Pons (tissue), 1 donor: ENCODE measurements around the gene PLS1.
"Not testable (repeated sequence)": the region's sequence is repeated elsewhere in the genome, so short reads cannot be mapped to it uniquely, and the experiment has no call there.

Source experiments
- DNase-seq: peaks from one replicate; pipeline ENCODE4 v3.0.0-alpha.2; 2016; ENCODE audit warnings: low spot score

The PLS1 gene

DNA sequence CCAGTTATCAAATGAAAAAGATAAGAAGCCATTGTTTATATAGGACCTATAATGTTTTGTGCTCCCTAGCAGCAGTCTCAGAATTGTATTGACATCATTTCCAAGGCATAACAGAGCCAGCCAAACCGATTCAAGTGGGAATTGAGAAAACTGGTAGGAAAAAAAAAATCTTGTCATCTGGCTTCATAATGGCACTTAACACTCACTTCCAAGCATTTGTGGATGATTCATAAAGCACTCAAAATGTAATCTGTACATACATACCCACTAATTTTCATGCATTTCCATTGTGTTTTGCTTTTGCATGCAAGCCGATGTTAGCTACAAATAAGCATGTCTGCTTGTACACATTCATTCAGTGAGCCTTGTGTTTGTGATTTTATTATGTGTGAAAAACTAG is 109.0 kb downstream of the PLS1 start:
- DNase-seq: no peak

DNA sequence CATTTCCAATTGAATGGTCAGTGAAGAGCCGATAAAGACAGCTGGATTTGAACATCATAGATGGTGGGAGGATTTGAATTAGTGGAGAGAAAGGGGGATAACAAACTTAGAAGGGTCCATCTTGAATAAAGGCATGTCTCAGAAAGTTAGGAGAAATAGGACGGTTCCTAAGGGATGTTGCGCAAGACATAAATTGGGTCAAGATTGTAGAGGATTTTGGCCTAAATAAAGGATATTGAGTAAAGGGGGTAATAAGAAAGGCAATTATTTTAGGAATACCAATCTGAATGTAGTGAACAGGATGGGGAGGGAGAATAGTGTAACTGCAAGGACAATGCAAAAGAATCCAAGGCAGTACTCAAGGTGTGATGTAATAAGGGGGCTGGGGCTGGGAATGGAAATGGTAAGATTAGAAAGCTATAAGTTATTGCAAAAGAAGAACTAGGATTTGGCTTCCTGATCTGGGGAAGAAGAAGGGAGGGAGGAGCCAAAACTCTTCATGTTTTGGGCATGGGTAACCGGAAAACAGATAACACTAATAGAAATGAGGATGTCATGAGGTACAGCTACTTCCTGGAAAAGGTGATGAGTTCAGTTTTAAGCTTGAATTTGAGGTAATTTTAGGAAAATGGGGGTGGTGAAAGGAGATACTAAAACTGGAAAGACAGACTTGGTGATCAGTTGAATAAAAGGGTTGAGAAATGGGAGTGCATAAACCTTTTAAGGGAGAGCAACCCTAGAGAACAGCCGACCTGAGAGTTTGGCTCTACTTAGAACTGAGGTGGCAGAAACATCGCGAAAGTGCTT is 110.3 kb downstream of the PLS1 start:
- DNase-seq: no peak

- no peak for DNase-seq
Measured at GRCh38 chr3:142709207-142709606, 113.0 kb downstream of the PLS1 start.

- DNase-seq: not testable (repeated sequence)
Measured at GRCh38 chr3:142714882-142715281, 118.7 kb downstream of the PLS1 start.

- no peak for DNase-seq
Measured at GRCh38 chr3:142716102-142716501, 119.9 kb downstream of the PLS1 start.

DNA sequence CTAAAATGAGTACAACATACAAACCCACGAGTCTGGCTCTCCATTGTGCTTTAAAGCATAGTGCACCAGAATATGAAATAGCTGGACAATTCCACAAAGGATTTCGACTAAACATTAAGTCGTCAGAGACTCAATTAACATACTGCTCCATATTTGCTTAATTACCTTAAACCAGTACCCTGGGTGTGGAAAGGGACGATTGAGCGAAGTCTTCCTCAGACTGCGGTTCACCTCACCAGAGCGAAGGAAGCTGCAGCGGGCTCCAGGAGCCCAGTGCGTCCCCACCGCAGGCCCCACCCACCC is 127.4 kb downstream of the PLS1 start:
- no peak for DNase-seq

DNA sequence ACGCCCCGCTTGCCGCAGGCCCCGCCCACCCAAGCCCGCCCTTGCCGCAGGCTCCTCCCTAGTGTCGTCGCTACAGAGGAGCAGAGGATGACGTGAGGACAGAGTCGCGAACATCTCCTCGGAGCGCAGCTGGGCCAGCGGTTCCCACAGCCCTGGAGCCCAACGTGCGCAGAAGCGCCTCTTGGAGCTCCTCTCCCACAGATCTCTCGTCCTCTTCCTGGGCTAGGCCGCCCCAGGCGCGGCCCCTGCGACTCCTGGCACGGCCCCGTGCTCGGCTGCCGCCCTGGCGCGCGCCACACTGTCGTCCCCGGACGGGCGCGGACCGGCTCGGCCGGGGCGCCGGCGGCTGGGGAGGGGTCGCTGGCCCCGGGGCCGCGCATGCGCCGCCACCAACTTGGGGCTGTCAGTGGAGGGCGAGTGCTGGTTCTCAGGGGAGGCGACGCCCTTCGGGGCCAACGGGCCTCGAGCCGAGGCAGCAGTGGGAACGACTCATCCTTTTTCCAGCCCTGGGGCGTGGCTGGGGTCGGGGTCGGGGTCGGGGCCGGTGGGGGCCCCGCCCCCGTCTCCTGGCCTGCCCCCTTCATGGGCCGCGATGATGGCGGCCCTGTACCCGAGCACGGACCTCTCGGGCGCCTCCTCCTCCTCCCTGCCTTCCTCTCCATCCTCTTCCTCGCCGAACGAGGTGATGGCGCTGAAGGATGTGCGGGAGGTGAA is 127.9 kb downstream of the PLS1 start, which contains the start of gene TRPC1:
TRPC1 (plus strand) TSS at position 67 of the 714 bp plus-strand sequence; CDS start at position 593, 526 bp downstream.
- peak; percentile 88 for DNase-seq

DNA sequence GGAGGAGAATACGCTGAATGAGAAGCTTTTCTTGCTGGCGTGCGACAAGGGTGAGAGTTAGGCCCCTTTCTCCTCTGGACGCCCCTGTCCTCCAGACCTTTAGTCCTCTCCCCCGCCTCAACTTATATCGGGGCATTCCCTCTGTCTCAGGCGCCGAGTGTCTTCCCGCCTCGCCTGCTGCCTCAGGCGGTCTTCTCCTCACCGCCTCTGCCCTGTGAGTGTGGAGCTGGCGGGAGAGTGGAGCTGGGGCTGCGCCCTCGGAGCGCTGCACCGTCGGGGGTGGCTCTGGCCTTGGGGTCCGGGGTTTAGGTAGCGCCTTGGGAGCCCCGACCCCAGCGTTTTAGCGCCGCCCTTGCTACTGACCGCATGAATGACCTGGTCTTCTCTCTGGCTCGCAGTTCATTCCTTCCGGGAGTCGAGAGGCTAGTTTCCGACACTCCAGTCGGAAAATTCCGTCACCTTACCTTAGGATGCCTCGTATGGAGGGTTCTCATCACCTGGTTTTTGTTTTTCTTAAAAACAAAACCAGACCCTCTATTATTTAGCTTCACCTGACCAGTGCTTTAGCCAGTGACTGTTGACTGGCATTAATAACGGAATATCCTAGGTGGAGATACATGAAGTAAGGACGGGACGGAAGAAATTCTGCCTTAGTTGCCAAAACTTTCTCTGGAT is 128.6 kb downstream of the PLS1 start:
- peak; percentile 42 for DNase-seq

DNA sequence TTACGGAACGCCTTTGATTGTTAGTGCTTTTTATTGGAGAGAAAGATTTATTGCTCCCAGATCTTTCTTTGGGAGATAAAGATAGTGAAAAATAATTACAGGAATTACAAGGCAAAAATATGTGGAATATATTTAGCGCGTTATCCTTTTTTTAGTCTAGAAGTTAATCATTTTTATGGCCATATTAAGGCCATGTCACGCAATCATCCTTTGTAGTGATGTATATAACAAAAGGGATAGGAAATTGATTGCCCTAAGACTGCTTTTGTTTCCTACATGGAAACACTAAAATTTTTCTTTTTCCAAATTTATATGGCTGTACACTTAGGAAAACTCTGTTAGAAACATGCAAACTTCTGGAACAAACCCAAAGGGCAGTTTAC is 129.2 kb downstream of the PLS1 start:
- peak; percentile 11 for DNase-seq

DNA sequence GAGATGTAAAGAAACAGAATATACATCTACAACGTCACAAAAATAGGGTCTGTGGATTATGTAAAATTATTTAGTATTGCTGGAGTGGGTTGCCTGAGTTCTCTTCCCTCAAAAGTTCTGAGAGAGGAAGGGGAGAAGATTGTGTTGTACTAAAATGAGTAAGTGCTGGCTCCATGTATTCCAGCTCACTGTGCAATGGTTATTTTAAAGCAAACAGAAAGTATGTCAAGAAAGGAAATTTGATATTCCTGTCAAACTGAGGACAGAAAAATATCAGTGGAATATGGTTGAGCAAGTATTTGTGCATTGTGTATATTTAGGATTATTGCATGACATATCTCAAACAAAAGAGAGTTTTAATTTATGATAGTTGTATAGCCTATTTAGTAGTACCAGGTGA is 129.8 kb downstream of the PLS1 start:
- DNase-seq: no peak

- no peak for DNase-seq
Measured at GRCh38 chr3:142732066-142732465, 135.9 kb downstream of the PLS1 start.

- no peak for DNase-seq
Measured at GRCh38 chr3:142734834-142735233, 138.6 kb downstream of the PLS1 start.

DNA sequence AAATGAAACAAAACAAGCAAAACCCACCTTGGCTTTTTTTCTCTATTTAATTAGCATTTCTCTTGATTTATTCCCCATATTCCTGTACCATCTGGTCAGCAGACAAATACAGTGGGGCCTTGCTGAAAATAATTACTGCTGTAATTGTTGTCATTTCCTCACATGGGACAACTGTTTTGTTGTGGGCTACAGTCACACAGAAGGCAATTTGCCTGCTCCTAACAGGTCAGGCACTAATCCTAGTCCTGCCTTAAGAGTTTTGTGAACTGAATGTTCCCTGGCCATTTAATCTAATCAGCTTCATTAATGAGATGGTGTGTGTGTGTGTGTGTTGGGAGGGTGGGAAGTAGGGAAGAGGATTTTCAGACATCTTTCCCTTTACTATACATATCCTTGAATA is 139.3 kb downstream of the PLS1 start:
- no peak for DNase-seq

- no peak for DNase-seq
Measured at GRCh38 chr3:142738396-142738795, 142.2 kb downstream of the PLS1 start.

- no peak for DNase-seq
Measured at GRCh38 chr3:142746646-142747045, 150.5 kb downstream of the PLS1 start.

DNA sequence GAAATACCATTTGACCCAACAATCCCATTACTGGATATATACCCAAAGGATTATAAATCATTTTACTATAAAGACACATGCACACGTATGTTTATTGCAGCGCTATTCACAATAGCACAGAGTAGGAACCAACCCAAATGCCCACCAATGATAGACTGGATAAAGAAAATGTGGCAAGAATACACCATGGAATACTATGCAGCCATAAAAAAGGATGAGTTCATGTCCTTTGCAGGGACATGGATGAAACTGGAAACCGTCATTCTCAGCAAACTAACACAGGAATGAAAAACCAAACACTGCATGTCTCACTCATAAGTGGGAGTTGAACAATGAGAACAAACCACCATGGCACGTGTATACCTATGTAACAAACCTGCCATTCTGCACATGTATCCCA is 154.3 kb downstream of the PLS1 start:
- DNase-seq: not testable (repeated sequence)

GRCh38 chr3:142752605-142753004 is 156.4 kb downstream of the PLS1 start:
- not testable (repeated sequence) for DNase-seq

DNA sequence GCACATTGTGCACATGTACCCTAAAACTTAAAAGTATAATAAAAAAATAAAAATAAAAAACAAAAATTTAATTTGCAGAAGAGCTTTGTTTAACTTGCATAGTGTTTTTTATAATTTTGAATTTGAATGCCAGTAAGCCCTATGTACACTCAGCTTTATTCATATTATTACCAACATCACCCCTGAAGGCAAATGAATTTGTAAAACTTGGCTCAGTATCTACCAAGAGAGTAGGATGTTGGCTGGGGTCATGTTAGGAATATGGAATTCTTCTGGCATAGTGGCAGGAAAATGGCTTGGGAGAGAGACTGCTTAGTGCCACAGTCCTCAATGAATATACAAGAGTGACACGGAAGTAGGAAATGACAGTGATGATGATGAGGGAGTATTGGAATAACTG is 158.3 kb downstream of the PLS1 start:
- no peak for DNase-seq
